PC-3 (cell line): ENCODE data around the gene ST7.

Source experiments
- EZH2 ChIP-seq: fragments of 300-600 bp; sonication (generic); IDR thresholded peaks from one replicate; pipeline ENCODE4 v1.6.1; 2017; ENCODE audit warnings: antibody characterized with exemption, mild to moderate bottlenecking, low read length; ENCODE audit not compliant: unreplicated experiment
- EZH2phosphoT487 ChIP-seq: fragments of 300-600 bp; sonication (generic); IDR thresholded peaks from 2 replicates; pipeline ENCODE4 v1.6.1; 2018; ENCODE audit warnings: mild to moderate bottlenecking, antibody characterized with exemption, low read length, borderline replicate concordance
- TF ChIP-seq, protein P1 (sequence below): fragments of 300-600 bp; sonication (generic); conservative IDR thresholded peaks from 2 replicates; pipeline ENCODE4 v1.5.1; 2017; ENCODE audit warnings: antibody characterized with exemption, low read depth, mild to moderate bottlenecking, low read length

DNA sequence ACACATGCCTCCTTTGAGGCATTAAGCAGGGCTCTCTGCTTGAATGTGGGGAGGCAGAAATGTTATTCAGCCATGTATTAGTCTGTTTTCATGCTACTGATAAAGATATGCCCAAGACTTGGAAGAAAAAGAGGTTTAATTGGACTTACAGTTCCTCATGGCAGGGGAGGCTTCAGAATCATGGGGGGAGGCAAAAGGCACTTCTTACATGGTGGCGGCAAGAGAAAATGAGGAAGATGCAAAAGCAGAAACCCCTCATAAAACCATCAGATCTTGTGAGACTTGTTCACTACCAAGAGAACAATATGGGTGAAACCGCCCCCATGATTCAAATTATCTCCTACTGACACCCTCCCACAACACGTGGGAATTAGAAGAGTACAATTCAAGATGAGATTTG, 37.9 kb downstream of the ST7 start:
- no peak for TF ChIP-seq EZH2
- TF ChIP-seq, protein P1, sequence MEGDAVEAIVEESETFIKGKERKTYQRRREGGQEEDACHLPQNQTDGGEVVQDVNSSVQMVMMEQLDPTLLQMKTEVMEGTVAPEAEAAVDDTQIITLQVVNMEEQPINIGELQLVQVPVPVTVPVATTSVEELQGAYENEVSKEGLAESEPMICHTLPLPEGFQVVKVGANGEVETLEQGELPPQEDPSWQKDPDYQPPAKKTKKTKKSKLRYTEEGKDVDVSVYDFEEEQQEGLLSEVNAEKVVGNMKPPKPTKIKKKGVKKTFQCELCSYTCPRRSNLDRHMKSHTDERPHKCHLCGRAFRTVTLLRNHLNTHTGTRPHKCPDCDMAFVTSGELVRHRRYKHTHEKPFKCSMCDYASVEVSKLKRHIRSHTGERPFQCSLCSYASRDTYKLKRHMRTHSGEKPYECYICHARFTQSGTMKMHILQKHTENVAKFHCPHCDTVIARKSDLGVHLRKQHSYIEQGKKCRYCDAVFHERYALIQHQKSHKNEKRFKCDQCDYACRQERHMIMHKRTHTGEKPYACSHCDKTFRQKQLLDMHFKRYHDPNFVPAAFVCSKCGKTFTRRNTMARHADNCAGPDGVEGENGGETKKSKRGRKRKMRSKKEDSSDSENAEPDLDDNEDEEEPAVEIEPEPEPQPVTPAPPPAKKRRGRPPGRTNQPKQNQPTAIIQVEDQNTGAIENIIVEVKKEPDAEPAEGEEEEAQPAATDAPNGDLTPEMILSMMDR, result no peak
- no peak for TF ChIP-seq EZH2phosphoT487
